Neural cell (in vitro differentiated cells): Measurements from ENCODE around the gene ST6GALNAC3. TPM values are rescaled to one million over a fixed set of nuclear protein-coding genes. Genes with fewer than 3 reads are reported as not detected.

Source experiments
- H2AFZ ChIP-seq: fragments of 200-600, 300-800 bp; sonication (generic), shearing (Covaris generic); 2 replicates; pipeline ENCODE4 v1.6.0; 2014; ENCODE audit warnings: low read depth, mild to moderate bottlenecking, antibody characterized with exemption, low read length, moderate library complexity
- H3F3A ChIP-seq: fragments of 200-600 bp; shearing (Covaris generic); 2 replicates; pipeline ENCODE4 v1.6.1; 2016; ENCODE audit warnings: mild to moderate bottlenecking, moderate library complexity, mixed read lengths, antibody characterized with exemption, low read length; ENCODE audit not compliant: insufficient read depth, poor library complexity, severe bottlenecking
- H3K27ac ChIP-seq: fragments of 200-600, 300-800 bp; sonication (generic), shearing (Covaris generic); 2 replicates; pipeline ENCODE4 v1.5.1; 2014; ENCODE audit warnings: mild to moderate bottlenecking, low read length, moderate library complexity
- H3K27me3 ChIP-seq: fragments of 300-800, 200-600 bp; sonication (generic), shearing (Covaris generic); 2 replicates; pipeline ENCODE4 v1.6.0; 2014; ENCODE audit warnings: mild to moderate bottlenecking, low read depth, low read length, moderate library complexity; ENCODE audit not compliant: insufficient read depth
- H3K36me3 ChIP-seq: fragments of 300-800, 200-600 bp; sonication (generic), shearing (Covaris generic); 2 replicates; pipeline ENCODE4 v1.5.1; 2014; ENCODE audit warnings: mild to moderate bottlenecking, antibody characterized with exemption, low read length, moderate library complexity; ENCODE audit not compliant: insufficient read depth
- H3K4me2 ChIP-seq: fragments of 300-800, 200-600 bp; sonication (generic), shearing (Covaris generic); 2 replicates; pipeline ENCODE4 v1.6.0; 2014; ENCODE audit warnings: mild to moderate bottlenecking, low read length
- H3K4me3 ChIP-seq: fragments of 300-800, 200-600 bp; sonication (generic), shearing (Covaris generic); 2 replicates; pipeline ENCODE4 v1.5.1; 2014; ENCODE audit warnings: mild to moderate bottlenecking, low read length, moderate library complexity
- H3K79me2 ChIP-seq: fragments of 200-600 bp; shearing (Covaris generic); replicated peaks from 2 replicates; pipeline ENCODE4 v1.6.0; 2014; ENCODE audit warnings: mild to moderate bottlenecking, low read length, moderate library complexity; ENCODE audit not compliant: insufficient read depth
- H3K9ac ChIP-seq: fragments of 300-800, 200-600 bp; sonication (generic), shearing (Covaris generic); 2 replicates; pipeline ENCODE4 v1.6.1; 2016; ENCODE audit warnings: mild to moderate bottlenecking, low read length, mixed read lengths
- H3K9me2 ChIP-seq: fragments of 200-600 bp; shearing (Covaris generic); 2 replicates; pipeline ENCODE4 v1.6.1; 2016; ENCODE audit warnings: mild to moderate bottlenecking, low read length, mixed read lengths; ENCODE audit not compliant: insufficient read depth
- H3K9me3 ChIP-seq: fragments of 200-600, 300-800 bp; sonication (generic), shearing (Covaris generic); 2 replicates; pipeline ENCODE4 v1.6.1; 2016; ENCODE audit warnings: mild to moderate bottlenecking, mixed run types, low read length, moderate library complexity, mixed read lengths
- H4K20me1 ChIP-seq: fragments of 200-600 bp; shearing (Covaris generic); 2 replicates; pipeline ENCODE4 v1.6.1; 2016; ENCODE audit warnings: mild to moderate bottlenecking, mixed run types; ENCODE audit not compliant: insufficient read depth
- CTCF ChIP-seq: fragments of 450-650 bp; IDR thresholded peaks from 2 replicates; pipeline ENCODE4 v1.5.1; 2014; ENCODE audit warnings: antibody characterized with exemption, mild to moderate bottlenecking, moderate library complexity; ENCODE audit not compliant: poor library complexity, severe bottlenecking
- EP300 ChIP-seq: fragments of 450-650 bp; conservative IDR thresholded peaks from 2 replicates; pipeline ENCODE4 v1.6.1; 2014; ENCODE audit warnings: antibody characterized with exemption, mild to moderate bottlenecking, moderate library complexity; ENCODE audit not compliant: poor library complexity, severe bottlenecking
- MXI1 ChIP-seq: fragments of 450-650 bp; conservative IDR thresholded peaks from 2 replicates; pipeline ENCODE4 v1.6.1; 2014; ENCODE audit warnings: antibody characterized with exemption, mild to moderate bottlenecking; ENCODE audit not compliant: poor library complexity, severe bottlenecking
- POLR2AphosphoS5 ChIP-seq: IDR thresholded peaks from 2 replicates; pipeline ENCODE4 v1.6.1; 2012
- RAD21 ChIP-seq: fragments of 450-650 bp; conservative IDR thresholded peaks from 2 replicates; pipeline ENCODE4 v1.6.1; 2014; ENCODE audit warnings: antibody characterized with exemption, mild to moderate bottlenecking, moderate library complexity
- REST ChIP-seq: IDR thresholded peaks from 2 replicates; pipeline ENCODE4 v1.6.1; 2012; ENCODE audit warnings: borderline replicate concordance
- SMC3 ChIP-seq: fragments of 450-650 bp; conservative IDR thresholded peaks from 2 replicates; pipeline ENCODE4 v1.6.1; 2014; ENCODE audit warnings: antibody characterized with exemption, mild to moderate bottlenecking, moderate library complexity; ENCODE audit not compliant: poor library complexity
- TAF1 ChIP-seq: IDR thresholded peaks from 2 replicates; pipeline ENCODE4 v1.6.1; 2012; ENCODE audit warnings: low read depth
- polyA plus RNA-seq: library from polyadenylated mRNA; depleted of rRNA; stranded (reverse); fragments of >200 nt; gene quantifications from 2 replicates; pipeline ENCODE4 v1.2.3, GENCODE V29; 2014

Gene ST6GALNAC3
- polyA plus RNA-seq, 1 donor from 2014 or later: 3.6 TPM

GRCh38 chr1:76164165-76164564 is 89.6 kb downstream of the ST6GALNAC3 start (continued):
- no peak for TF ChIP-seq REST

- no peaks in the 10 kb centered on the region for H3K27me3 ChIP-seq
- H3K9me2 ChIP-seq: no peaks in the 10 kb centered on the region
- no peak overlapping the region for H3K4me3 ChIP-seq
- H3K36me3 ChIP-seq: no peaks in the 10 kb centered on the region
- TF ChIP-seq POLR2AphosphoS5: no peak
- no peaks in the 10 kb centered on the region for H4K20me1 ChIP-seq
- H3K27ac ChIP-seq: no peak overlapping the region
- no peaks in the 10 kb centered on the region for H3K9me3 ChIP-seq
- no peak overlapping the region for H3K4me2 ChIP-seq
- H3K79me2 ChIP-seq: no peaks in the 10 kb centered on the region
- H2AFZ ChIP-seq: no peak overlapping the region
- no peak overlapping the region for H3K9ac ChIP-seq
- no peaks in the 10 kb centered on the region for H3F3A ChIP-seq
Measured at GRCh38 chr1:76170084-76170483, 95.5 kb downstream of the ST6GALNAC3 start.

GRCh38 chr1:76170513-76170912 is 96.0 kb downstream of the ST6GALNAC3 start:
- Histone ChIP-seq H3F3A (no peaks in the 10 kb centered on the region), H3K79me2 (no peaks in the 10 kb centered on the region), H3K36me3 (no peaks in the 10 kb centered on the region), H3K27me3 (no peaks in the 10 kb centered on the region), H3K4me2 (no peak overlapping the region), H3K27ac (no peak overlapping the region), H4K20me1 (no peaks in the 10 kb centered on the region), H3K9me2 (no peaks in the 10 kb centered on the region), H3K9ac (no peak overlapping the region), H3K9me3 (no peaks in the 10 kb centered on the region), H3K4me3 (no peak overlapping the region), H2AFZ (no peak overlapping the region)
- TF ChIP-seq REST: no peak
- no peak for TF ChIP-seq POLR2AphosphoS5
- TF ChIP-seq MXI1: no peak
- no peak for TF ChIP-seq EP300

- no peaks in the 10 kb centered on the region for H3K9me2 ChIP-seq
- no peaks in the 10 kb centered on the region for H3K36me3 ChIP-seq
- no peaks in the 10 kb centered on the region for H3F3A ChIP-seq
- H3K9me3 ChIP-seq: no peaks in the 10 kb centered on the region
- no peak overlapping the region for H3K27ac ChIP-seq
- H3K4me2 ChIP-seq: no peak overlapping the region
- H3K9ac ChIP-seq: no peak overlapping the region
- H2AFZ ChIP-seq: no peak overlapping the region
- no peaks in the 10 kb centered on the region for H3K79me2 ChIP-seq
- H3K27me3 ChIP-seq: no peaks in the 10 kb centered on the region
- H4K20me1 ChIP-seq: no peaks in the 10 kb centered on the region
- no peak overlapping the region for H3K4me3 ChIP-seq
- TF ChIP-seq TAF1: no peak
- no peak for TF ChIP-seq RAD21
- TF ChIP-seq EP300: no peak
- TF ChIP-seq SMC3: no peak
- no peak for TF ChIP-seq CTCF
- no peak for TF ChIP-seq REST
- no peak for TF ChIP-seq MXI1
- no peak for TF ChIP-seq POLR2AphosphoS5
Measured at GRCh38 chr1:76176000-76176399, 101.5 kb downstream of the ST6GALNAC3 start.
